GM12892 (cell line): ENCODE data around the gene MED12.

Experiments used
- POLR2A ChIP-seq: IDR thresholded peaks from 2 replicates; pipeline ENCODE4 v1.6.1; 2011; ENCODE audit warnings: low read depth, low read length, control low read depth
- POLR2AphosphoS5 ChIP-seq: IDR thresholded peaks from 2 replicates; pipeline ENCODE4 v1.6.1; 2011; ENCODE audit warnings: low read depth, low read length, control low read depth

DNA sequence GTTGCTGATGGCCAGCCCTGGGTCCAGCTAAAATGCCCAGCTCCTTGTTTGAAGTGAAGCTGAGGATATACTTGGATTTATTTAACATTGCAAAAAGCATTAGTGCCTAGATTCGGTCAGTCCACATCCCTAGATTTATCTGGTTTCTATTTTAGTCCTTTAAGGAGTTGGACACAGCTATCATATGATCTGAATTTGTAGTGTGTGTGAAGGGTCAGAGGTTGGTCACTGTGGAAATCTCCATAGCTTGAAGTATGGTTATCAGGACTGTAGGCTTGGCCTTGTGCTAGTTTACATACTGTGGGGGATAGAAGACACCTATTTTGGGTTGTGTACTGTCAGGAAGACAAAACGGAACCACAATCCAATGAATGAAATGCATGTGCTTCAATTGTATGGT lies 55.0 kb downstream of the MED12 start:
- TF ChIP-seq POLR2AphosphoS5 (no peak), POLR2A (no peak)
